Psoas muscle (tissue), 8 donors: ENCODE results near the gene TK1. TPM values are rescaled to one million over a fixed set of nuclear protein-coding genes. Genes with fewer than 3 reads are reported as not detected.

Experiments
- ATAC-seq, 4 donors: fragments of 200-7000 bp; cut with Tn5 transposase; one replicate each; pipeline ENCODE4 v1.9.1; 2020; ENCODE audit warnings: moderate library complexity in 3 of 4, mild to moderate bottlenecking in 2 of 4
- DNase-seq, 2 donors: peaks; one replicate each; pipeline ENCODE4 v3.0.0-alpha.2; 2020
- H3K27ac ChIP-seq: fragments of 200-600 bp; one replicate; pipeline ENCODE4 v1.8.0; 2022
- H3K27me3 ChIP-seq, 3 donors: fragments of 200-600 bp in 1 of 3; one replicate each; pipeline versions ENCODE4 v1.6.1 to v1.8.0; 2013 to 2022; ENCODE audit warnings: low read length in 2 of 3, mild to moderate bottlenecking in 2 of 3, moderate library complexity in 1 of 3; ENCODE audit not compliant: insufficient read depth in 3 of 3
- H3K36me3 ChIP-seq, 2 donors: fragments of 200-600 bp in 1 of 2; one replicate each; pipeline versions ENCODE4 v1.6.1 to v1.8.0; 2013 to 2022; ENCODE audit warnings: low read depth in 1 of 2, mild to moderate bottlenecking in 1 of 2, moderate library complexity in 1 of 2; ENCODE audit not compliant: insufficient read depth in 1 of 2
- H3K4me1 ChIP-seq: fragments of 200-600 bp; one replicate; pipeline ENCODE4 v1.8.0; 2022
- H3K4me3 ChIP-seq: fragments of 200-600 bp; one replicate; pipeline ENCODE4 v1.8.0; 2022; ENCODE audit warnings: mild to moderate bottlenecking
- H3K9me3 ChIP-seq: fragments of 200-600 bp; one replicate; pipeline ENCODE4 v1.8.0; 2022
- CTCF ChIP-seq: fragments of 200-600 bp; IDR thresholded peaks from one replicate; pipeline ENCODE4 v1.8.0; 2022; ENCODE audit warnings: antibody characterized with exemption
- WGBS, 3 donors: extraction: QIAGEN DNeasy Blood & Tissue Kit; methylation state at CpG; one replicate each; pipeline versions ENCODE4 v1.1.6 to v1.1.7; 2013; 5-methylcytosine and 5-hydroxymethylcytosine counted together
- intact Hi-C, 2 donors: fragments of 100-400 bp; cut with DNase I; formaldehyde crosslinking; loops; one replicate each; pipeline versions ENCODE4 v1.11.0 to v1.14.2; 2022
- polyA plus RNA-seq, 3 donors: library from polyadenylated mRNA; stranded (reverse); fragments of 200-250 nt; gene quantifications; one replicate each; pipeline ENCODE4 v1.2.3, GENCODE V29; 2013
- total RNA-seq, 4 donors: library from RNA; stranded (reverse); fragmentation: NEBNext Ultra II Directional in 2 of 4; extraction: Animal tissue kit (Norgen Biotek cat#: 25700) in 2 of 4; gene quantifications; one replicate each; pipeline versions ENCODE4 v1.2.1 to v1.2.4, GENCODE V29; 2021 to 2023
- donor health status: healthy with polysubstance abuse.
- donor health status: DM: no; HTN: no; CAD: no; lungs with moderate emphysema.
- donor health status: Bipolar disorder and iron deficiency.
- donor health status: healthy.
- donor health status: DM: yes; HTN: yes; CAD: no.
- donor health status: DM: no; HTN: no; CAD: no.
- donor health status: DM: no; HTN: no; CAD: no.
- donor health status: DM: yes; HTN: yes; CAD: no.

TK1 gene
- total and polyA plus RNA-seq, 7 donors = 0.68 to 3.1 (median 1.5) TPM

- DNase-seq (no peak), ATAC-seq (no peak)
- Histone ChIP-seq H3K27ac (no peak overlapping the region), H3K9me3 (no peaks in the 10 kb centered on the region), H3K27me3 (peaks cover 0 to 35% (median 20%) of the 10 kb centered on the region in 3 donors), H3K4me1 (no peaks in the 10 kb centered on the region), H3K4me3 (no peak overlapping the region), H3K36me3 (no peaks in the 10 kb centered on the region)
- no peak for TF ChIP-seq CTCF
- intact Hi-C loops = no loop called here
- WGBS, 3 donors = 88 to 91% (median 91%) methylated on average over 9 to 10 of the region's 10 CpGs
Measured at GRCh38 chr17:78233678-78234077, 46.8 kb upstream of the TK1 start.

GRCh38 chr17:78232859-78233173, 46.0 kb upstream of the TK1 start:
- intact Hi-C loops = no loop called here
- DNase-seq (no peak), ATAC-seq (no peak)
- Histone ChIP-seq H3K27me3 (peaks cover 0 to 35% (median 20%) of the 10 kb centered on the region in 3 donors), H3K4me1 (no peaks in the 10 kb centered on the region), H3K27ac (no peak overlapping the region), H3K4me3 (no peak overlapping the region), H3K9me3 (no peaks in the 10 kb centered on the region), H3K36me3 (no peaks in the 10 kb centered on the region)
- no peak for TF ChIP-seq CTCF
- 90 to 100% (median 95%) methylated on average over 2 of the region's 2 CpGs for WGBS, 3 donors

GRCh38 chr17:78231991-78232858, 45.4 kb upstream of the TK1 start:
- 23 to 36% (median 35%) methylated on average over 29 to 55 of the region's 55 CpGs for WGBS, 3 donors
- intact Hi-C loops = no loop called here
- Histone ChIP-seq H3K36me3 (no peaks in the 10 kb centered on the region), H3K9me3 (no peaks in the 10 kb centered on the region), H3K27ac (no peak overlapping the region), H3K4me3 (no peak overlapping the region), H3K4me1 (no peaks in the 10 kb centered on the region), H3K27me3 (peaks cover 0 to 35% (median 20%) of the 10 kb centered on the region in 3 donors)
- no peak for TF ChIP-seq CTCF
- DNase-seq = no peak
- ATAC-seq = no peak

- no peak for DNase-seq
- no peak within 1 kb of the TSS for H3K27ac ChIP-seq
- ATAC-seq = no peak
- H3K27me3 ChIP-seq = peaks cover 0 to 39% (median 20%) of the 10 kb centered on the region in 3 donors
- intact Hi-C loops = no loop called here
- WGBS, 3 donors = 35 to 51% (median 38%) methylated on average over 32 to 52 of the region's 52 CpGs
- no peaks in the 10 kb centered on the region for H3K36me3 ChIP-seq
- no peak for TF ChIP-seq CTCF
- no peaks in the 10 kb centered on the region for H3K4me1 ChIP-seq
- H3K4me3 ChIP-seq = no peak within 1 kb of the TSS
- no peaks in the 10 kb centered on the region for H3K9me3 ChIP-seq
Measured at GRCh38 chr17:78230996-78231935, 44.4 kb upstream of the TK1 start, which contains the start of gene TMEM235. Gene TMEM235, plus strand, starts transcription at chr17:78231631. Its CDS starts 393 bp downstream, at chr17:78232024.
